Measurements from ENCODE around the gene TBCE. TPM values are rescaled to one million over a fixed set of nuclear protein-coding genes. Genes with fewer than 3 reads are reported as not detected.
A peak's percentile ranks its signal among the peaks of the same experiment; 100 is the strongest.

TBCE gene
- total RNA-seq, 1 donor, result 22.8 TPM

- peaks cover 30% of the 10 kb centered on the region for H3K79me2 ChIP-seq (ENCODE audit: insufficient read depth, low read length)
- H3K4me3 ChIP-seq (ENCODE audit: insufficient read depth, low read length), result no peak overlapping the region
These were observed 50.0 kb downstream of the TBCE start for GRCh38 chr1:235417086-235417697.

GRCh38 chr1:235421751-235422150, 54.5 kb downstream of the TBCE start:
- H3K27ac ChIP-seq (ENCODE audit: low read depth, low read length), result no peak overlapping the region
- no peak overlapping the region for H3K4me3 ChIP-seq (ENCODE audit: insufficient read depth, low read length)
- no peaks in the 10 kb centered on the region for H3K9me3 ChIP-seq (ENCODE audit: low read depth, low read length)
- no peak for DNase-seq (ENCODE audit: insufficient read length, low spot score, missing footprints)
- H3K79me2 ChIP-seq (ENCODE audit: insufficient read depth, low read length), result peaks cover 46% of the 10 kb centered on the region
- no peaks in the 10 kb centered on the region for H3K27me3 ChIP-seq (ENCODE audit: insufficient read depth, low read length)
- no peak overlapping the region for H3K4me2 ChIP-seq (ENCODE audit: insufficient read depth, low read length)
- peaks cover 6% of the 10 kb centered on the region for H3K4me1 ChIP-seq (ENCODE audit: insufficient read depth, low read length)
- H3K36me3 ChIP-seq (ENCODE audit: insufficient read depth, low read length), result no peaks in the 10 kb centered on the region
- TF ChIP-seq, protein P1, sequence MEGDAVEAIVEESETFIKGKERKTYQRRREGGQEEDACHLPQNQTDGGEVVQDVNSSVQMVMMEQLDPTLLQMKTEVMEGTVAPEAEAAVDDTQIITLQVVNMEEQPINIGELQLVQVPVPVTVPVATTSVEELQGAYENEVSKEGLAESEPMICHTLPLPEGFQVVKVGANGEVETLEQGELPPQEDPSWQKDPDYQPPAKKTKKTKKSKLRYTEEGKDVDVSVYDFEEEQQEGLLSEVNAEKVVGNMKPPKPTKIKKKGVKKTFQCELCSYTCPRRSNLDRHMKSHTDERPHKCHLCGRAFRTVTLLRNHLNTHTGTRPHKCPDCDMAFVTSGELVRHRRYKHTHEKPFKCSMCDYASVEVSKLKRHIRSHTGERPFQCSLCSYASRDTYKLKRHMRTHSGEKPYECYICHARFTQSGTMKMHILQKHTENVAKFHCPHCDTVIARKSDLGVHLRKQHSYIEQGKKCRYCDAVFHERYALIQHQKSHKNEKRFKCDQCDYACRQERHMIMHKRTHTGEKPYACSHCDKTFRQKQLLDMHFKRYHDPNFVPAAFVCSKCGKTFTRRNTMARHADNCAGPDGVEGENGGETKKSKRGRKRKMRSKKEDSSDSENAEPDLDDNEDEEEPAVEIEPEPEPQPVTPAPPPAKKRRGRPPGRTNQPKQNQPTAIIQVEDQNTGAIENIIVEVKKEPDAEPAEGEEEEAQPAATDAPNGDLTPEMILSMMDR (IDR thresholded peaks at IDR 0.05; ENCODE audit: extremely low read depth, low read depth, low read length), result no peak
- peaks cover 7% of the 10 kb centered on the region for H4K20me1 ChIP-seq (ENCODE audit: insufficient read depth, low read length)
- no peak overlapping the region for H2AFZ ChIP-seq (ENCODE audit: low read length)

More at GRCh38 chr1:235417086-235417697, 50.0 kb downstream of the TBCE start:
- Histone ChIP-seq H4K20me1 (ENCODE audit: insufficient read depth, low read length) (peaks cover 6% of the 10 kb centered on the region), H3K36me3 (ENCODE audit: insufficient read depth, low read length) (peaks cover 10% of the 10 kb centered on the region), H3K27ac (ENCODE audit: low read depth, low read length) (peak overlapping the region; percentile 25), H3K9me3 (ENCODE audit: low read depth, low read length) (no peaks in the 10 kb centered on the region), H3K27me3 (ENCODE audit: insufficient read depth, low read length) (no peaks in the 10 kb centered on the region), H3K4me1 (ENCODE audit: insufficient read depth, low read length) (peaks cover 11% of the 10 kb centered on the region), H2AFZ (ENCODE audit: low read length) (no peak overlapping the region), H3K4me2 (ENCODE audit: insufficient read depth, low read length) (peak overlapping the region; percentile 34)
- TF ChIP-seq, protein P1 (IDR thresholded peaks at IDR 0.05; ENCODE audit: extremely low read depth, low read depth, low read length), result peak; percentile 94
- peak; percentile 87 for DNase-seq (ENCODE audit: insufficient read length, low spot score, missing footprints)

DNA sequence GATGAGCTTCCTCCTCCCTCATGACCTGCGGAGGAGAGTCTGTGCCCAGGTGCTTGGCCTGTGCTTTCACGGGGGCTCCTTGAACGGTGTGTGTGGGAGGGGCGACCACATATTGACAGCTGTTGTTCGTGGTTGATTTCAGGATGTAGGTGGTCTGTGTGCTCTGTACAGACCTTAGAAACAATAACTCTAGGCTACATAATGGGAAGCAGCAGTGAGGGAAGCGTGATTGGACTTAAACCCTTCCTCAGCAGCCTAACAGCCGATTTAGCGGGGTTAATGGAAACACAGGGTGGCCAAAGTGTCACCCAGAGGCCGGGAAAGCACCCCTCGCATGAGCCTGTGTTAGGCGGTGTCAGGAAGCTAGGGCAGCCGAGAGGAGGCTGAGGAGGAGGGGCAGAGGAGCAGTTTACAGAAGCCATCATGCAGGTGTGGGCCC, 56.0 kb downstream of the TBCE start:
- TF ChIP-seq, protein P1 (IDR thresholded peaks at IDR 0.05; ENCODE audit: extremely low read depth, low read depth, low read length), result no peak
- H3K27ac ChIP-seq (ENCODE audit: low read depth, low read length), result no peak overlapping the region
- H3K36me3 ChIP-seq (ENCODE audit: insufficient read depth, low read length), result no peaks in the 10 kb centered on the region
- H3K4me3 ChIP-seq (ENCODE audit: insufficient read depth, low read length), result no peak overlapping the region
- peaks cover 5% of the 10 kb centered on the region for H4K20me1 ChIP-seq (ENCODE audit: insufficient read depth, low read length)
- H3K79me2 ChIP-seq (ENCODE audit: insufficient read depth, low read length), result peaks cover 48% of the 10 kb centered on the region
- no peak overlapping the region for H2AFZ ChIP-seq (ENCODE audit: low read length)
- H3K27me3 ChIP-seq (ENCODE audit: insufficient read depth, low read length), result no peaks in the 10 kb centered on the region
- no peaks in the 10 kb centered on the region for H3K4me1 ChIP-seq (ENCODE audit: insufficient read depth, low read length)
- DNase-seq (ENCODE audit: insufficient read length, low spot score, missing footprints), result no peak
- H3K4me2 ChIP-seq (ENCODE audit: insufficient read depth, low read length), result no peak overlapping the region
- H3K9me3 ChIP-seq (ENCODE audit: low read depth, low read length), result no peaks in the 10 kb centered on the region

DNA sequence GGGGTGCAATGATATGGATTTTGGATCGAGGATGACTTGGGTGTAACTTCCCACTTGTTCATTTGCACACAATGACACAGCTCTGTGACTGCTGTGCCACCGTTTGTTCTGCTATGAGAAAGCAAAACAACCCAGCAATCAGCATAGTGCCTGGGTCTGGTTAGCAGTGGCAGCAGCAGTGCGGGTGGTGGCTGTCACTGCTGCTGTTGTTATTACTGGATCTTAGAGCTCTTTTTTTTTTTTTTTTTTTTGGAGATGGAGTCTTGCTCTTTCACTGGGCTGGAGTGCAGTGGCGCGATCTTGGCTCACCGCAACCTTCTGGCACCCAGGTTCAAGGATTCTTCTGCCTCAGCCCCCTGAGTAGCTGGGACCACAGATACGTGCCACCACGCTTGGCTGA, 56.9 kb downstream of the TBCE start:
- Histone ChIP-seq H3K27me3 (ENCODE audit: insufficient read depth, low read length) (no peaks in the 10 kb centered on the region), H3K9me3 (ENCODE audit: low read depth, low read length) (no peaks in the 10 kb centered on the region), H2AFZ (ENCODE audit: low read length) (no peak overlapping the region), H3K27ac (ENCODE audit: low read depth, low read length) (no peak overlapping the region), H4K20me1 (ENCODE audit: insufficient read depth, low read length) (peaks cover 5% of the 10 kb centered on the region), H3K4me1 (ENCODE audit: insufficient read depth, low read length) (no peaks in the 10 kb centered on the region), H3K36me3 (ENCODE audit: insufficient read depth, low read length) (no peaks in the 10 kb centered on the region), H3K4me2 (ENCODE audit: insufficient read depth, low read length) (no peak overlapping the region), H3K4me3 (ENCODE audit: insufficient read depth, low read length) (no peak overlapping the region), H3K79me2 (ENCODE audit: insufficient read depth, low read length) (peaks cover 41% of the 10 kb centered on the region)
- DNase-seq (ENCODE audit: insufficient read length, low spot score, missing footprints), result no peak
- TF ChIP-seq, protein P1 (IDR thresholded peaks at IDR 0.05; ENCODE audit: extremely low read depth, low read depth, low read length), result no peak

Data from osteoblast (primary cell).